K562 (cell line): ENCODE data around the gene SPRR3.

ENCODE experiments used
- CC2D1A ChIP-seq: fragments of 450-650 bp; IDR thresholded peaks from 2 replicates; pipeline ENCODE4 v1.6.1; 2017; ENCODE audit warnings: mild to moderate bottlenecking
- DACH1 ChIP-seq: fragments of 450-650 bp; IDR thresholded peaks from 2 replicates; pipeline ENCODE4 v1.6.1; 2018; ENCODE audit not compliant: partially characterized antibody
- FOXJ2 ChIP-seq: fragments of 200-800 bp; sonication (Bioruptor generic); IDR thresholded peaks from 2 replicates; pipeline ENCODE4 v1.6.1; 2016; ENCODE audit warnings: missing genetic modification characterization, missing compliant biosample characterization
- GTF3C2 ChIP-seq: IDR thresholded peaks from 3 replicates; pipeline ENCODE4 v1.6.1; 2011; ENCODE audit warnings: borderline replicate concordance, mild to moderate bottlenecking, moderate library complexity; ENCODE audit not compliant: insufficient read length; ENCODE audit errors: extremely low read depth
- JUNB ChIP-seq: fragments of 450-650 bp; formaldehyde crosslinking; conservative IDR thresholded peaks from 2 replicates; pipeline ENCODE4 v1.4.0; 2020; ENCODE audit warnings: mild to moderate bottlenecking
- KLF1 ChIP-seq: fragments of 450-650 bp; IDR thresholded peaks from 2 replicates; pipeline ENCODE4 v1.6.1; 2016; ENCODE audit warnings: missing genetic modification characterization, missing compliant biosample characterization
- NFATC3 ChIP-seq: fragments of 450-650 bp; IDR thresholded peaks from 2 replicates; pipeline ENCODE4 v1.6.1; 2017; ENCODE audit warnings: mild to moderate bottlenecking
- RBM39 ChIP-seq: fragments of 200-400 bp; formaldehyde crosslinking; optimal IDR thresholded peaks from 2 replicates; pipeline ENCODE3; 2018; ENCODE audit warnings: low read depth, low read length
- TAF1 ChIP-seq: IDR thresholded peaks from 2 replicates; pipeline ENCODE4 v1.6.1; 2011; ENCODE audit warnings: mild to moderate bottlenecking, low read length, moderate library complexity; ENCODE audit not compliant: insufficient read depth, control insufficient read depth, severe bottlenecking; ENCODE audit errors: extremely low read depth
- TBP ChIP-seq: optimal IDR thresholded peaks from 2 replicates; pipeline ENCODE3; 2011; ENCODE audit warnings: low read depth, low read length, improper control_type of control experiment
- ZBTB33 ChIP-seq: sonication (generic); formaldehyde crosslinking; IDR thresholded peaks from 2 replicates; pipeline ENCODE4 v1.8.1; 2023; ENCODE audit warnings: mild to moderate bottlenecking, missing genetic modification reagents
- ZNF212 ChIP-seq: fragments of 450-650 bp; formaldehyde crosslinking; IDR thresholded peaks from 2 replicates; pipeline ENCODE4 v1.4.0; 2020; ENCODE audit warnings: mild to moderate bottlenecking
- TF ChIP-seq, protein P1 (sequence below), 3 experiments: fragments of 200-800 bp in 1 of 3; sonication (Bioruptor generic) in 1 of 3; sonication (generic) in 1 of 3; formaldehyde crosslinking in 1 of 3; IDR thresholded peaks; 2 replicates each; pipeline versions ENCODE4 v1.6.1 to v1.8.0; 2016 to 2022; ENCODE audit warnings: mild to moderate bottlenecking in 2 of 3, missing compliant biosample characterization in 2 of 3, missing genetic modification characterization in 2 of 3, missing genetic modification reagents in 1 of 3
- TF ChIP-seq, protein P2 (sequence below), 3 experiments: IDR thresholded peaks in 2 of 3; conservative IDR thresholded peaks in 1 of 3; 2 replicates each; pipeline ENCODE4 v1.5.1; 2011 to 2012; ENCODE audit warnings: low read length in 3 of 3, mild to moderate bottlenecking in 3 of 3, control low read depth in 2 of 3, improper control_type of control experiment in 1 of 3, inconsistent platforms in 1 of 3, low read depth in 1 of 3, mixed read lengths in 1 of 3, moderate library complexity in 1 of 3; ENCODE audit not compliant: insufficient read depth in 2 of 3

DNA sequence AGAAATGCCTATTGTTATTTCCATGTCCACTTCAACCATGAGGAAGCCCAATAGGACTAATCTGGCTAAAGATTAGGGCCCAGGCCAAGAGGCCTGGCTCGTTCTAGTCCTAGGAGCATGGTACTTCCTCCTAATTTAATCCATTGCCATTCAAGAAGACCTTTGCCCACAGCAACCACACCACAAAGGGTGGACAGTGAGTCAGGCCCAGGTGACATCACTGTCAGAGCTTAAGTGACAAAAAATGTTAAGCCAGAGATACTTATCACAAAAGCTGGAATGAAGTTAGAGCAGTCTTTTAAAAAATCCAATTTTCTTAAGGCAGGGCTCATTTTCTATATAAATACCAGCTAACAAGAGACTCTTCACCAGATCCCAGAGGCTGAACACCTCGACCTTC, at the start of gene SPRR3:
- TF ChIP-seq, protein P1, sequence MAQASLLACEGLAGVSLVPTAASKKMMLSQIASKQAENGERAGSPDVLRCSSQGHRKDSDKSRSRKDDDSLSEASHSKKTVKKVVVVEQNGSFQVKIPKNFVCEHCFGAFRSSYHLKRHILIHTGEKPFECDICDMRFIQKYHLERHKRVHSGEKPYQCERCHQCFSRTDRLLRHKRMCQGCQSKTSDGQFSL (CRISPR knock-in tag; IDR thresholded peaks at IDR 0.05) = no peak
- TF ChIP-seq, protein P1 (tag; IDR thresholded peaks at IDR 0.05) = no peak
- no peak for TF ChIP-seq GTF3C2
- no peak for TF ChIP-seq JUNB (CRISPR knock-in tag)
- TF ChIP-seq, protein P2, sequence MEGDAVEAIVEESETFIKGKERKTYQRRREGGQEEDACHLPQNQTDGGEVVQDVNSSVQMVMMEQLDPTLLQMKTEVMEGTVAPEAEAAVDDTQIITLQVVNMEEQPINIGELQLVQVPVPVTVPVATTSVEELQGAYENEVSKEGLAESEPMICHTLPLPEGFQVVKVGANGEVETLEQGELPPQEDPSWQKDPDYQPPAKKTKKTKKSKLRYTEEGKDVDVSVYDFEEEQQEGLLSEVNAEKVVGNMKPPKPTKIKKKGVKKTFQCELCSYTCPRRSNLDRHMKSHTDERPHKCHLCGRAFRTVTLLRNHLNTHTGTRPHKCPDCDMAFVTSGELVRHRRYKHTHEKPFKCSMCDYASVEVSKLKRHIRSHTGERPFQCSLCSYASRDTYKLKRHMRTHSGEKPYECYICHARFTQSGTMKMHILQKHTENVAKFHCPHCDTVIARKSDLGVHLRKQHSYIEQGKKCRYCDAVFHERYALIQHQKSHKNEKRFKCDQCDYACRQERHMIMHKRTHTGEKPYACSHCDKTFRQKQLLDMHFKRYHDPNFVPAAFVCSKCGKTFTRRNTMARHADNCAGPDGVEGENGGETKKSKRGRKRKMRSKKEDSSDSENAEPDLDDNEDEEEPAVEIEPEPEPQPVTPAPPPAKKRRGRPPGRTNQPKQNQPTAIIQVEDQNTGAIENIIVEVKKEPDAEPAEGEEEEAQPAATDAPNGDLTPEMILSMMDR (IDR thresholded peaks at IDR 0.05 in 2 of 3, conservative IDR thresholded peaks at IDR 0.05 in 1 of 3; ENCODE audit: insufficient read depth in 2 of 3, low read depth in 1 of 3, low read length in 3 of 3) = no peak
- TF ChIP-seq KLF1 (tag) = no peak
- TF ChIP-seq RBM39 = no peak
- TF ChIP-seq FOXJ2 (tag) = no peak
- no peak for TF ChIP-seq CC2D1A
- no peak for TF ChIP-seq NFATC3
- TF ChIP-seq ZNF212 (CRISPR knock-in tag) = no peak
- no peak for TF ChIP-seq TAF1
- no peak for TF ChIP-seq ZBTB33 (CRISPR knock-in tag)
- TF ChIP-seq DACH1 = no peak
- TF ChIP-seq TBP = no peak
